GM21423 (cell line): ENCODE data around the gene SYTL2.

Experiments
- ATAC-seq: cut with Tn5 transposase; IDR thresholded peaks from one replicate; pipeline ENCODE4 v1.9.1; 2021; ENCODE audit warnings: mild to moderate bottlenecking, moderate library complexity; ENCODE audit not compliant: unreplicated experiment

SYTL2 gene

DNA sequence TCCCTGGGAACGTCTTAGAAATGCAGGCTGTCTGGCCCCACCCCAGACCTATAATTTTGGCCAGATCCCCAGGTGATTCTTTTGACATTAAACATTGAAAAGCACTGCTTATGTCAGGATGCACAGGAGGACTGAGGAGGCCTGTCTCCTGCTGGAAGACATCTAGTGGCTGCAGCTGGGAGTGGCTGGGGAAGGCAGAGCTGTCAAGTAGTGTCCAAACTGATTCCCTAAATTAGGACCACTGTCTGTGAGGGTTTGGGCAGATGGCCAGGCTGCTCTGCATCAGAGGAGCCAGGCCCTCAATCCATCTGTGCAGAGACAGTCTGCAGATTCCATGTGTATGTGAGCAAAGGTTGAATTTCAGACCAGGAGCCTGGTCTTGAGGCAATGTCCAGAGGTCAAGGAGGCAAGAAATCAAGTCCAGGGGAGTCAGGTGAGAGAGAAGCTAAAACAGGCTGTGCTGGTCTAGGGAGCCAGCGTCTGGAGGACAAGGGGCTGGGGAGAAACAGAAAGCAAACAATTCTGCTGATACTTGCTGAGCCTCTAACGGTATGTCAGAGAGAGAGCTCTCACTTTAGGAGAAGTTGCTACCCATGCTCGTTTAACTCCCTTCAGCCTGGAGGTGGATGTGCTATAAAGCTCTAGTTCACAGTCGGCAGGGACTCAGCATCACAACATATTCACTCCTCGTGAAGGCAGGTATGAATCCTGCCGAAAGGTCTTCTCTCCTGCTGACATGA is 15.3 kb upstream of the SYTL2 start:
- peak; percentile 56 for ATAC-seq

DNA sequence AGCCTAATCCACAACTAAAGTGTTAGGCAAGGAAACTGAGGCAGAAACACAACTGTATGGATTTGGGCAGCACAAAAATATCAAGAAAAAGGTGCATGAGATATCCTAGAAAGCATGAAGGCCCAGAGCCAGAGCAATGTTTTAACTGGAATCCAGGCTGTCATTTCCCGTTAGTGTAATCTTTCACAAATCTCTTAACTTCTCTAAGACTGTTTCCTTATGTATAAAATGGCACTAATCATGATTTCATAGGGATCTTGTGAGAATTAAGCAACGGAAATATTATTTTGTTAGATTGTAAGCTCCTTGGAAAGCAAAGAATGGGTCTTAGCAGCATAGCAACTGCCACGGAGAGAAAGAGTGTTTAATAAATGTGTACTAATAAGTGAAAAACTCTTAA is 14.7 kb upstream of the SYTL2 start:
- no peak for ATAC-seq

DNA sequence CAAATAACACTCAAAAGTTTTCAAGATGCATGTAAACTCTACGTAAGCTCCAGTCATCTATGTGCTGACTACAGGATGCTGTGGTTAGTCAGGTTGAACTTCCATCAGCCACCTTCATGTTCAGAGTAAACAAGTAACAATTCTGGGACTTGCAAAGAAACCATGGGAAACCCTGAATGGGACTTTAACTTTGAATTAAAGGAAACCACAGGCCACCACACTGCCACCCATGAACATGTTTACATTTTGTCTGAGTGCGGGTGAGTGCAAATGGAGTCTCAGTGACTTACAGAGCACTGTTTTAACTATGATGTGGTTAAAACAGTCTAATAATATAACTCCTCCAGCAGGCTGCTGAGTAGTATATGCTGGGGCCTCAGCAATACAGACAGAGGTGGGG is 12.9 kb upstream of the SYTL2 start:
- ATAC-seq: no peak

DNA sequence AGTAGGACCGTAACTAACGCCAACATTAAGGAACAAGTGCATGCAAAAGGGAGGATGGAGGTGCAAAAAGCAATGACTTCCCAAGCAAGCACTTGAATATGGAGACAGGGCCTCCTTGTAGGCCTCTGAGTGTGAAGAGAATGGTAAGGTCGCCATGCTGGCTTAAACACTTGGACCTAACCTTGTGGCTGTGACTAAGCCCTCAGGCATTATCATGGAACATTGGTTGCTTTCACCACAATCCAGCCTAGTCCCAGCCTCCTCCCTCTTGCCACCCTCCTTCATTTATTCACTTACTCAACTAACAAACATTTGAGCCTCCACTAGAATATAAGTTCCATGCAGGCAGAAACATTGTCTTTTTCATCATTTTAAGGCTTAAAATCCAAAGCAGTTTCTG is 11.9 kb upstream of the SYTL2 start:
- ATAC-seq: no peak

DNA sequence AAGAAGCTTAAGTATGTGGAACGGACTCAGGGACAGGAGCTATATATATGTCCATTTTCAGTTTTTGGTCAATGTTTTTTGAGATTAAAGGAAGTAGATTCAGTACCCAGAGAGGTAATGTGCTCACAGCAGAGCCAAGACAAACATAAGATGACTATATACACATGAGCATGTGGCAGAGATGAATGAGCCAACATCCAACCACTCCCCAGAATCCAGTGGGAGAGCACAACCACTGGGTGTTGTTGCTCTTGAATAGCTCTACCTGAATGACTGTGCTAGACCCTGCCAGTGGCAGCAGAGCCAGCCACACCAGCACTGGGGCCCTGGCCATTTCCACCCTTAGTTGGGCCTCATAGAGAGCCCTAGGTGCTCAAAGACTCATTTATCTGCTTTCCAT is 10.7 kb upstream of the SYTL2 start:
- no peak for ATAC-seq

DNA sequence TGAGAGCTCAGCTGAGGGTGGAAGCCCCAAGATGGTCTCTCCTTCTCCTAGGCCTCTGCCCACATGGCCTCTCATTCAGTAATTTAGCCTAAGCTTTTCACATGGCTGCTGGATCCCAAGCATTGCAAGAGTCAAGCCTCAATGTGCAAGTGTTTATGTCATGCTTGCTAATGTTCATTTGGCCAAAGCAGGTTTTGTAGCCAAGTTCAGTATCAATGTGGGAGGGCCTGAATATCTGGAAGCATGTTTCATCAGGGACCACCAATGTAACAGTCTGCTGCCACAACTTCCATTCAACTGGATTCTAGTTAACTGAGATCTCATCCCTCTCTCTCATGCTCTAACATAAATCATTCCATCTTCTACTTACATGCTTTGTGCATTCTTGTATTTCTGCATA is 8.5 kb upstream of the SYTL2 start:
- no peak for ATAC-seq

DNA sequence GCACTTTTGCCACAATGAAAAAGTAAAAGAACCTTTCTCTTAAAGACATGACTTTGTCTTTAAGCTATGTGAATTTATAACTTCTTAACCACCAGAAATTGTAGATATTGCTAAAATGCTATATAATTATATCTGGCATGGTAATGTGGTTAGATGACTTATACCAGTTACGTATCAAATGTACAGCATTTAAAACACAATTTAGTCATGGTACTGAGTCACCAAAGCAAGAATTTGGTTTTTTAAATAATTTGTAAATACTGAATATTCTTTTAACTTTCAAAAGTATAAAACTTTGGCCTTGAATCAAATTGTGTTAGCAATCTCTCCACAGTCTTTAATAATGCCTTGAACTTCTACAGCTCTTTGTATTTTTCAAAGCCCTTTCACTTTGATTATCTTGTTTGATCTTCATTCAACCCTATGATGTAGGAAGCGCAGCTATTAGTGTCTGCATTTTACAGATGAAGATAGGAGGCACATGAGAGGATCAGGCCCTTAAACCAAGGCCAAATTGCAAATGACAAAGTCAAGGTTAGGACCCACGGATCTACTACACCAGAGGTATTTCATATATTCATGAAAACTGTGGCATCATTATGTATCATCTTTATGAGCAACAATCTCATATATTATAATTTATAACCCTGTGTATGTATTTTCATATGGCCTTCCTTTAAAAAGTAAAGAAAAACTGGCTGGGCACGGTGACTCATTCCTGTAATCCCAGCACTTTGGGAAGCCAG is 4.4 kb upstream of the SYTL2 start:
- ATAC-seq: no peak

DNA sequence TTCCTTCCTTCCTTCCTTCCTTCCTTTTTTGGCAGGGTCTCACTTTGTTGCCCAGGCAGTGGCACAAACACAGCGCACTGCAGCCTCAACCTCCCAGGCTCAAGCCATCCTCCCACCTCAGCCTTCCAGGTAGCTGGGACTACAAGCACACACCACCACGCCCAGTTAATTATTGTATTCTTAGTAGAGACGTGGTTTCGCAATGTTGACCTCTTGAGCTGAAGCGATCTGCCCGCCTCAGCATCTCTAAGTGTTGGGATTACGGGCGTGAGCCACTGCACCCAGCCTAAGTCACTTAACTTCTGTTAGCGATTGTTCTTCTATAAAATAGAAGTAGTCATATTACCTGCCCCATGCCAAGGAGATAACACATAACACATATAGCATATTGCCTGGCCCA is 2.8 kb upstream of the SYTL2 start:
- ATAC-seq: no peak

DNA sequence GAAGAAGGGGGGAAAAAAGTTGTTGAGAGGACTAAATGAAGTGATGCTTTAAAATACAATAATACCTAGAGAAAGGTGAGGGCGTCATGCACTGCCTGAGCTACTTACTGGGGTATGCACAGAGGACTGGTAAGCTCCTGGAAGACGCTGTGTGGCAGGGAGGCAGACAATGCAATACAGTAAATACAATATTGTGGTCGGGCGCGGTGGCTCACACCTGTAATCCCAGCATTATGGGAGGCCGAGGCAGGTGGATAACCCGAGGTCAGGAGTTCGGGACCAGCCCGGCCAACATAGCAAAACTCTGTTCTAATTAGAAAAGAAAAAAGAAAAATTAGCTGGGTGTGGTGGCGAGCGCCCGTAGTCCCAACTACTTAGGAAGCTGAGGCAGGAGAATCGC is 683 bp upstream of the SYTL2 start:
- no peak for ATAC-seq

DNA sequence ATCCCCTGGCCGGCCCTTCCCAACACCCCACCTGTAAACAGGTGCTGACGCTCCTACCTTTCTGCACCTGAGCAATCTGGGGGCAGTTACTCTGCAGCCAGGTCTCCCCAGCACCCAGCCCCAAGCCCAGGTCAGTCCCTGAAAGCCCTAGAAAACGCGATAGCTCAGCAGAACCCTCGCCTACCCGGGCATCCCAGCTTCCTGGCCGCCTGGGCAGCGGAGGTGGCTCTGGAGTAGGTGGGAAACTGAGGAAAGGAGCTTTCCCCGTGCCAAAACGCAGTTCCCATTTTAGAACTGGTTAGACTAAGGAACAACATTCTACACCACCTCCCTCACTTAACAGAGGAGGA is 445 bp downstream of the SYTL2 start:
- ATAC-seq: no peak

DNA sequence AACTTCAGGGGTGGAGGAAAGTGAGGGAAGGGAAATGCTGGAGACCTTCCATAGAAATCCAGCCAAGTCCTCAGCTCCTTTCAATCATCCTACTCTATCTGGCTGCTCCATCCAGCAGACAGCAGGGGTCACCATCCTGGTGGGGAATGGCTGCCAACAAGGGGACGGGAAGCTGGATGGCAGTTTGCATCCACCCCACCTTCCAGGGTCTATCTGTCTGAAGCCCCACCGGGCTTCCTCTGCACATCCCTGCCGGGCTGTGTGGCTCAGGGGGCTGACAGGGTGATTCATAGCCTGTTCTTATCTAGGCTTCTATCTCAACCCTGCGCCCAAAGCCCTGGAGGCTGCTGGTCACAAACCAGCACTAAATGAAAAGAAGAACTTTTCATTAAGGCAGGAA is 1.1 kb downstream of the SYTL2 start:
- ATAC-seq: no peak

DNA sequence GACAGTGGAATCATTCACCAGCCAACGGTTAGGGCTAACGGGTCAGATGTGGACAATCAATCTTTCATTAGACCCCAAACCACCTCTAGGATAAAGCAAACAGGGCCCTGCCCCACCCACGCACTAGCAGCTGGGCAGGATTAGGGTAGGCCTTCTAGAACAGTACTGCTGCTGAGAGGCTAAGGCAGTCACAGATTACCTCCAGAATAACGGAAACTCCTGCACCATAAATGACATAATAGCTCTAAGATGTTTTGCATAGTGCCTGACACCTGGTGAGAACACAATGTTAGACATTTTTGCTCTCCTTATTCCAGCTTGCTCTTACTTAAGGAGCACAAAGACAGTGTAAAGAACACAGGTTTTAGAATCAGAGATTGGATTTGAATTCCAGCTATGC is 1.8 kb downstream of the SYTL2 start:
- peak; percentile 34 for ATAC-seq

DNA sequence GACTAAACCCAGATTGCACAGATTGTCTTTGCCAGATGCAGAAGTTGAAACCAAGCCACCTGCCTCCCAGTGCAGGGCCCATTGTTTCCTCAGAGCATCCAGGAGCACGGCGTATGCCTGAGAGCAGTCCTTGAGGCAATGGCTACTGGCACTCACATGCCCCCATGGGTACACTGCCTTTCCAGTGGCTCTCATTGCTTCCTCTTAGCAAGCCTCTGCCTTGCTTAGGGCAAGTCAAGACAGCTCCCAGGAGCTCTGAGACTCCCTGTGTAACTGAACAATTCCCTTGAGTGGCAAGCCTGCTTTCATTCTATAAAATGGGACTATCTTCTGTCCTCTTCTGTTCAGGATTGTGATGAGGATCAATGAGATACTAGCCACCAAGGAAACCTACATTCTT is 4.1 kb downstream of the SYTL2 start:
- ATAC-seq: no peak

DNA sequence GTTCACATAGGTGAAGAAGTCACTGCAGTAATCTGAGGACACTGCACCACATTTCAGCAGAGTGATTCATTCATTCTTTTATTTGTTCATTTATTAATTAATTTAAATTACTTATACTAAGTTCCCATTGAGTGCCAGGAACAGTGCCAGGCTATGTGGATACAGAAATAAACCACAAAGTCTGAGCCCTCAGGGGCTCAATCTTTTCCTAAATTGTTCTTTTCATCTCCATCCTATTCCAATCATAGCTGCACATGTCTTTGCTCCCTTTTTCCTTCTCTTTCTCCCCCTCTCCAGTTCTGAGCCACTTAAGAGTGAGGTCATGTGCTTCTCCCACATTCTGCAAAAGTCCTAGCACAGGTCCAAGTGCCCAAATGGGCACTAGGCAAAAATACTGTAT is 4.9 kb downstream of the SYTL2 start:
- no peak for ATAC-seq

DNA sequence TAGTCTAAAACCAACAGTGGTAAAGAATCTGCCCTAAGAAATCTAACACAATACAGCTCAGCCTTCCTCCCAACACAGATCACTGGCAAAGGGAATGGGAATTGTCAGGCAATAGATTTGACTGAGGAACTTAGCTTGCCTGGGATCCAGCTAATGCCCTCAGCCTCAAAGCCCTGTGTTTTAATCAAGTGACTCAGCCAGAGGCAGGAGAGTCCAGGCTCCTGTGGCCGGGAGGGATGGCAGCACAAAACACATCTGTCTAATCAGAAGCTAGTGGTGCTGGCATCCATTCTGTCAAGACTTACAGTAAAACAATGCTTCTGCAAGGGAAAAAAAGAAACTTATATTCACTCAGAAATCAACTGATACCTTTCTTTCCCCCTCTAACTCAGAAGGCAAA is 5.6 kb downstream of the SYTL2 start:
- no peak for ATAC-seq

DNA sequence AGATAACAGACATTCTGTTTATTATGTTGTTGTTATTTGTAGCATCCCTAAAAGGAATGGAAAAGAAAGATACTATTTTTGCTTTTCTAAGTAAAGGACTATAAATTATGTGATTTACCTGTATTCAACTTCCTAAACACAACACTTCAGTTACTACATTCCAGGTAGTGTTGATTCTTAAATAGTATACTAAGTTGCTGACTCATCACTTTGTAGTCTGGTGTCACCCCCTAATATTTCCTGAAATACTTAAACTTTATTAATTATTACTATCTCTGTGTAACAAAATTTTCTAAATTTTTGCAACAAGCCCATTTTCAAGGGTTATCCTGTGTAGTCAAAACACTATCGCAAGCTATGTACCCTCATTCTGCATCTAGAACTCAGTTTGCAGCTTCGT is 7.0 kb downstream of the SYTL2 start:
- ATAC-seq: no peak

DNA sequence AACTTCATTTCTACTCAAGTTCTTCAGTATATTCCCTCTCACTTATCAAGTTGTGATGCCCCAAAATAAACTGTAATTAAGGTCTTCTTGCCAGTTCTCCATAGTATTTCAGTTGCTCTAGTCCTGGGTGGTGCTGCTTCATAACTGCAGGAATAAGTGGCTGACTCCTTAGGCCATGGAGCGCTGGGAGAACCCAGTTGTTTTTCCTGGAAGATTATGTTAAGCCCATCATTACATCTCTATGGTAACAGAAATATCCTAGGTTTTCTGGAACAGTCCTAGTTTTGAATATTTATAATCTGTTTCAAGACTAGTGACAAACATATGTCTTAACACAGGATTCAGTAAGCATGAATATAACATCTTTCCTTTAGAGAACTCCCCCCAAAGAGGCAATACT is 7.6 kb downstream of the SYTL2 start:
- ATAC-seq: no peak

DNA sequence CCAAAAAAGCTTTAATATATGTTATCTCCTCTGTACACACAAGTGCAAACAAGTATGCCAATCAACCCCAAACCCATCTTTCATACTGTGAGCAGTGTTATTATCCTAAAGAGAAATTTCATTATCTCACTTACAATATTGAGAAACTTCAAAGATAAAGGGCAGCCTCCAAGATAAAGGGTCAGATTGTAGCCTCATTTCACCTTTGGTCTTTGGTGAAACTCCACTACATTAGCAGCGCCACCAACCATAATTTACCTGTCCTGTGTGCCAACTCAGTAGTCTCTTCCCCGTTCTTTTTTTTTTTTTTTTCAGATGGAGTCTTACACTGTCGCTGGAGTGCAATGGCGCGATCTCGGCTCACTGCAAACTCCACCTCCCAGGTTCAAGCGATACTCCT is 9.4 kb downstream of the SYTL2 start:
- no peak for ATAC-seq

DNA sequence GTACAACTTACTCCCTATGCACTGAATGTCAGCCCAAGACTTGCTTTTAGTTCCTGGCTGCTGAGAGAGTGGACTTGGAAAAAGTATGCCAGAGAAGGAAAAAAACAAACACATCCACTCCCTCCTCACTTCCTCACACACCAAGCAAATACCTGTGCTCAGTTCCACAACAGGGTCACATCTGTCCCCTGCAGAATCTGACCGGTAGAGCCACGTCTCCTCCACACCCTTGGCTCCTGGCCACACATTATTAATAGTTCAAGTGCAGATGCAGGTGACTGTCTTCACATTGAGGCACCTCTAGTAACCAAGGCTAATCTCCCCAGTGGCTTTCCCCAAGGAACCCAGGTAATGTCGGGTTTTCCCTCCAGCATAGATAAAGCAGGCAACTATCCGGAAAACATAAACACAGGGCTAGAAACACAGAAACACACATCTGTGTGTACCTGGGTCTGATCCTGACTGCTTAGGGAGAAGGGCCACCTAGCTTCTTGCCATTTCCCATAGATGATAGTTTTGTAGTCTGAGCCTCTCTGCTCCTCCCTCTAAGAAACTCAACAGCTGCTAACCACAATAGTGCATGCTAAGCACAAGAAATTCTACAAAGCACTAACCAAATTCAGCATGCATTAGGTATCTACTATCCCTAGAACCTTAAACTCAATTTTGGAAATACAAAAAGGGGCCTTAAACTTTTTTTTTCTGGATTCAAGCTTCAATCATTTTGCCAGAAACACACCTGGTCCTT is 10.2 kb downstream of the SYTL2 start:
- no peak for ATAC-seq

DNA sequence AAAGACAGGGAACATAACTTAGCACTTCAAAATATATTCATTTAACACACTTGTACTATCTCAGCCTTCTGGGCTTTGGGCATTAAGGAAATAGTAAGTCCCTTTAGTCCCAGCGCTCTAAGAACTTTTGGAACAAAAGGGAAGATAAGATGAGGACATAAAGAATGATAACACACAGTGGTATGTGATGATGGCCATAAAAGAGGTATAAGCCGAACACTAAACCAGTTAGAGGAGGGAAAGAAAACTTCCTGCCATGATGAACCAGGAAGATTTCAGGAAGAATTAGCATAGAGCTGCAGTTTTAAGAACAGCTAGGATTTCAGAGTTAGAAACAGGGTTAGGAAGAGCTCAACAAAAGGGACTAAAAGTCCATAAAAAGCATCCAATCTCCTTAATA is 11.8 kb downstream of the SYTL2 start:
- ATAC-seq: no peak

DNA sequence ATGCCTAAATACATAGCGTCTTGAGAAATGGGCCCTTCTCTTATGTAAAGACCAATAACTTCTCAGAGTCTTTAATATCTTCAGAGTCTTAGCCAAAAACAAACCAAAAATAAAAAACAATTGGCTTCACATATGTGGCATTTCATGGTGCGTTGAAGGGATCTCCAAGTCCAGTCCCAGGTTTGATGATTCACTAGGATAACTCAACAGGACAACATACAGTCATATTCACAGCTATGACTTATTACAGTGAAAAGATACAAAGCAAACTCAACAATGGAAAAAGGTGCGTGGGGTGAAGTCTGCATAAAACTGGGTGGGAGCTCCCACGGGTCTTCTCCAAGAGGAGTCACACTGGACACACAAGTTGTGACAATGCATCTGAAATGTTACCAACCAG is 12.6 kb downstream of the SYTL2 start:
- no peak for ATAC-seq
